DND-41 (cell line): ENCODE measurements around the gene IQGAP1.

Experiments used
- EZH2 ChIP-seq: IDR thresholded peaks from 3 replicates; pipeline ENCODE4 v1.6.1; 2012; ENCODE audit warnings: borderline replicate concordance, low read depth, mild to moderate bottlenecking, moderate library complexity, low read length, inconsistent platforms; ENCODE audit not compliant: severe bottlenecking
- TF ChIP-seq, protein P1 (sequence below): IDR thresholded peaks from 2 replicates; pipeline ENCODE4 v1.5.1; 2012; ENCODE audit warnings: borderline replicate concordance, low read length, moderate library complexity, mild to moderate bottlenecking; ENCODE audit not compliant: poor library complexity, severe bottlenecking; ENCODE audit errors: extremely low read depth

GRCh38 chr15:90358124-90359033 is 29.7 kb upstream of the IQGAP1 start:
- TF ChIP-seq, protein P1, sequence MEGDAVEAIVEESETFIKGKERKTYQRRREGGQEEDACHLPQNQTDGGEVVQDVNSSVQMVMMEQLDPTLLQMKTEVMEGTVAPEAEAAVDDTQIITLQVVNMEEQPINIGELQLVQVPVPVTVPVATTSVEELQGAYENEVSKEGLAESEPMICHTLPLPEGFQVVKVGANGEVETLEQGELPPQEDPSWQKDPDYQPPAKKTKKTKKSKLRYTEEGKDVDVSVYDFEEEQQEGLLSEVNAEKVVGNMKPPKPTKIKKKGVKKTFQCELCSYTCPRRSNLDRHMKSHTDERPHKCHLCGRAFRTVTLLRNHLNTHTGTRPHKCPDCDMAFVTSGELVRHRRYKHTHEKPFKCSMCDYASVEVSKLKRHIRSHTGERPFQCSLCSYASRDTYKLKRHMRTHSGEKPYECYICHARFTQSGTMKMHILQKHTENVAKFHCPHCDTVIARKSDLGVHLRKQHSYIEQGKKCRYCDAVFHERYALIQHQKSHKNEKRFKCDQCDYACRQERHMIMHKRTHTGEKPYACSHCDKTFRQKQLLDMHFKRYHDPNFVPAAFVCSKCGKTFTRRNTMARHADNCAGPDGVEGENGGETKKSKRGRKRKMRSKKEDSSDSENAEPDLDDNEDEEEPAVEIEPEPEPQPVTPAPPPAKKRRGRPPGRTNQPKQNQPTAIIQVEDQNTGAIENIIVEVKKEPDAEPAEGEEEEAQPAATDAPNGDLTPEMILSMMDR, result no peak
- TF ChIP-seq EZH2, result no peak
